Ishikawa (cell line): ENCODE data around the gene CLEC18A.

Source experiments
- CEBPB ChIP-seq: IDR thresholded peaks from 2 replicates; pipeline ENCODE4 v1.6.1; 2012
- CREB1 ChIP-seq: IDR thresholded peaks from 2 replicates; pipeline ENCODE4 v1.6.1; 2012; ENCODE audit warnings: low read depth
- EGR1 ChIP-seq: IDR thresholded peaks from 2 replicates; pipeline ENCODE4 v1.6.1; 2012
- EP300 ChIP-seq: IDR thresholded peaks from 2 replicates; pipeline ENCODE4 v1.6.1; 2012; ENCODE audit warnings: borderline replicate concordance
- FOXM1 ChIP-seq: IDR thresholded peaks from 2 replicates; pipeline ENCODE4 v1.6.1; 2012; ENCODE audit warnings: low read depth, borderline replicate concordance
- MAX ChIP-seq: IDR thresholded peaks from 2 replicates; pipeline ENCODE4 v1.6.1; 2012
- RAD21 ChIP-seq: IDR thresholded peaks from 2 replicates; pipeline ENCODE4 v1.6.1; 2012; ENCODE audit warnings: low read depth
- TAF1 ChIP-seq: IDR thresholded peaks from 2 replicates; pipeline ENCODE4 v1.6.1; 2012; ENCODE audit warnings: low read depth, mild to moderate bottlenecking
- TCF12 ChIP-seq: IDR thresholded peaks from 2 replicates; pipeline ENCODE4 v1.6.1; 2012; ENCODE audit warnings: low read depth
- TEAD4 ChIP-seq: IDR thresholded peaks from 2 replicates; pipeline ENCODE4 v1.6.1; 2012
- YY1 ChIP-seq: IDR thresholded peaks from 2 replicates; pipeline ENCODE4 v1.6.1; 2012; ENCODE audit warnings: low read depth
- ZBTB7A ChIP-seq: IDR thresholded peaks from 2 replicates; pipeline ENCODE4 v1.6.1; 2012; ENCODE audit warnings: low read depth
- TF ChIP-seq, protein P1 (sequence below): IDR thresholded peaks from 2 replicates; pipeline ENCODE4 v1.6.1; 2012; ENCODE audit warnings: low read depth, mild to moderate bottlenecking
- TF ChIP-seq, protein P2 (sequence below): IDR thresholded peaks from 2 replicates; pipeline ENCODE4 v1.6.1; 2012

DNA sequence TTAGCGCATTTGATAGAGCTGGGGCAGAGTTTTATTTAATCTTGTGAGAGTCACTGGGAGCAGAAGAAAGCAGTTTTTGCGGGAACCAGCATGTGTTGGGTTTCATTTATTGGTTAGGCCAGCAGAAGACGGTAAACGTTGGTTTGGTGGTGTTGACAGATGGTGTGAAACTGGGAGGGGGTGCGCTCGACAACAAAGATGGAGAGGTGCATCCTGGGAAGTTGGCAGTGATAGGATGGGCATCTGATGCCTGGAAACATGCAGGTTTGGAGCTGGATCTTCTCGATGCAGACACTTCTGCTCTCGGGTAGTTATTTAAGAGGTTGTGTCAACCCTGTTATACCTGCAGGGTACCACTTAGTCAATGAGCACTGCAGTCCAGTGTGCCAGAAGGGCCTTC is 24.9 kb upstream of the CLEC18A start:
- TF ChIP-seq TCF12 (no peak), RAD21 (no peak), YY1 (no peak), CREB1 (no peak), ZBTB7A (no peak), TEAD4 (no peak), EP300 (no peak), TAF1 (no peak), MAX (no peak), EGR1 (no peak), CEBPB (no peak), FOXM1 (no peak)
- TF ChIP-seq, protein P1, sequence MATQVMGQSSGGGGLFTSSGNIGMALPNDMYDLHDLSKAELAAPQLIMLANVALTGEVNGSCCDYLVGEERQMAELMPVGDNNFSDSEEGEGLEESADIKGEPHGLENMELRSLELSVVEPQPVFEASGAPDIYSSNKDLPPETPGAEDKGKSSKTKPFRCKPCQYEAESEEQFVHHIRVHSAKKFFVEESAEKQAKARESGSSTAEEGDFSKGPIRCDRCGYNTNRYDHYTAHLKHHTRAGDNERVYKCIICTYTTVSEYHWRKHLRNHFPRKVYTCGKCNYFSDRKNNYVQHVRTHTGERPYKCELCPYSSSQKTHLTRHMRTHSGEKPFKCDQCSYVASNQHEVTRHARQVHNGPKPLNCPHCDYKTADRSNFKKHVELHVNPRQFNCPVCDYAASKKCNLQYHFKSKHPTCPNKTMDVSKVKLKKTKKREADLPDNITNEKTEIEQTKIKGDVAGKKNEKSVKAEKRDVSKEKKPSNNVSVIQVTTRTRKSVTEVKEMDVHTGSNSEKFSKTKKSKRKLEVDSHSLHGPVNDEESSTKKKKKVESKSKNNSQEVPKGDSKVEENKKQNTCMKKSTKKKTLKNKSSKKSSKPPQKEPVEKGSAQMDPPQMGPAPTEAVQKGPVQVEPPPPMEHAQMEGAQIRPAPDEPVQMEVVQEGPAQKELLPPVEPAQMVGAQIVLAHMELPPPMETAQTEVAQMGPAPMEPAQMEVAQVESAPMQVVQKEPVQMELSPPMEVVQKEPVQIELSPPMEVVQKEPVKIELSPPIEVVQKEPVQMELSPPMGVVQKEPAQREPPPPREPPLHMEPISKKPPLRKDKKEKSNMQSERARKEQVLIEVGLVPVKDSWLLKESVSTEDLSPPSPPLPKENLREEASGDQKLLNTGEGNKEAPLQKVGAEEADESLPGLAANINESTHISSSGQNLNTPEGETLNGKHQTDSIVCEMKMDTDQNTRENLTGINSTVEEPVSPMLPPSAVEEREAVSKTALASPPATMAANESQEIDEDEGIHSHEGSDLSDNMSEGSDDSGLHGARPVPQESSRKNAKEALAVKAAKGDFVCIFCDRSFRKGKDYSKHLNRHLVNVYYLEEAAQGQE: no peak
- TF ChIP-seq, protein P2, sequence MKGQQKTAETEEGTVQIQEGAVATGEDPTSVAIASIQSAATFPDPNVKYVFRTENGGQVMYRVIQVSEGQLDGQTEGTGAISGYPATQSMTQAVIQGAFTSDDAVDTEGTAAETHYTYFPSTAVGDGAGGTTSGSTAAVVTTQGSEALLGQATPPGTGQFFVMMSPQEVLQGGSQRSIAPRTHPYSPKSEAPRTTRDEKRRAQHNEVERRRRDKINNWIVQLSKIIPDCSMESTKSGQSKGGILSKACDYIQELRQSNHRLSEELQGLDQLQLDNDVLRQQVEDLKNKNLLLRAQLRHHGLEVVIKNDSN: no peak
